IMR-90 (cell line): Measurements from ENCODE around the gene RANBP3.

ENCODE experiments used
- MAZ ChIP-seq: IDR thresholded peaks from 2 replicates; pipeline ENCODE4 v1.6.1; 2012; ENCODE audit warnings: low read depth, mild to moderate bottlenecking, low read length, improper control_type of control experiment, moderate library complexity, borderline replicate concordance
- TF ChIP-seq, protein P1 (sequence below): conservative IDR thresholded peaks from 2 replicates; pipeline ENCODE4 v1.5.1; 2012; ENCODE audit warnings: mild to moderate bottlenecking, low read depth, low read length, improper control_type of control experiment

DNA sequence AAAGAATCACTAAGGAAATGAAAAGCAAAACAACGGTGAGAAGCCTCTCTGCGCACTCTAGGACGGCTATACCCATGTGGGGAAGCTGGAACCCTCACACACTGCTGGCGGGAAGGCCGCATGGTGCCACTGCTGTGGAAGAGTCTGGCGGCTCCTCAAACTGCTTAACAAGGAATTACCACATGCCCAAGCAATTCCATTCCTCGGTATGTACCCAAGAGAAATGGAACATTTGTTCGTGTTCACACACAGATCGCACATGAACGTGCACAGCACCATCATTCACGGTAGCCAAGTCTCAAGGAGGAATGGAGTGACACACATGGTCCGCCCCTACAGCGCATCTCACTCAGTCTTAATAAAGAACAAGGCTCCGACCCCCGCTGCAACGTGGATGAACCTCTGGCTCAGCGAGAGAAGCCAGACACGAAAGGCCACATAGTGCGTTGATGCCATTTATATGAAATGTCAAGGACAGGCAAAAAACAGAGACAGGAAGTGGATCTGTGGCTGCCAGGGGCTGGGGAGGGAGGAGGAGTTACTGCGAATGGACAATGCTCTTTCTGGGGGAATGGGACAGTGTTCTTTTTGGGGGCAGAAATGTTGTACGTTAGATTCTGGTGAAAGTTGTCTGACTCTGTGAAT is 56.3 kb downstream of the RANBP3 start:
- TF ChIP-seq, protein P1, sequence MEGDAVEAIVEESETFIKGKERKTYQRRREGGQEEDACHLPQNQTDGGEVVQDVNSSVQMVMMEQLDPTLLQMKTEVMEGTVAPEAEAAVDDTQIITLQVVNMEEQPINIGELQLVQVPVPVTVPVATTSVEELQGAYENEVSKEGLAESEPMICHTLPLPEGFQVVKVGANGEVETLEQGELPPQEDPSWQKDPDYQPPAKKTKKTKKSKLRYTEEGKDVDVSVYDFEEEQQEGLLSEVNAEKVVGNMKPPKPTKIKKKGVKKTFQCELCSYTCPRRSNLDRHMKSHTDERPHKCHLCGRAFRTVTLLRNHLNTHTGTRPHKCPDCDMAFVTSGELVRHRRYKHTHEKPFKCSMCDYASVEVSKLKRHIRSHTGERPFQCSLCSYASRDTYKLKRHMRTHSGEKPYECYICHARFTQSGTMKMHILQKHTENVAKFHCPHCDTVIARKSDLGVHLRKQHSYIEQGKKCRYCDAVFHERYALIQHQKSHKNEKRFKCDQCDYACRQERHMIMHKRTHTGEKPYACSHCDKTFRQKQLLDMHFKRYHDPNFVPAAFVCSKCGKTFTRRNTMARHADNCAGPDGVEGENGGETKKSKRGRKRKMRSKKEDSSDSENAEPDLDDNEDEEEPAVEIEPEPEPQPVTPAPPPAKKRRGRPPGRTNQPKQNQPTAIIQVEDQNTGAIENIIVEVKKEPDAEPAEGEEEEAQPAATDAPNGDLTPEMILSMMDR: no peak
- TF ChIP-seq MAZ: no peak
